ENCODE data around the gene CABLES2. TPM values are rescaled to one million over a fixed set of nuclear protein-coding genes. Genes with fewer than 3 reads are reported as not detected.

Gene CABLES2
- total RNA-seq, 1 donor from 2014 or later, result 8.1 TPM

- H3K36me3 Mint-ChIP-seq, result no peaks in the 10 kb centered on the region
- Histone ChIP-seq H3K4me1 (peaks cover 24% of the 10 kb centered on the region), H3K4me2 (no peak overlapping the region), H2AFZ (replicated peaks) (no peak overlapping the region), H4K20me1 (ENCODE audit: low read depth) (no peaks in the 10 kb centered on the region), H3F3A (ENCODE audit: low read depth) (no peaks in the 10 kb centered on the region), H3K27ac (no peak overlapping the region), H3K36me3 (no peaks in the 10 kb centered on the region), H3K27me3 (no peaks in the 10 kb centered on the region), H3K4me3 (no peak overlapping the region), H3K9me3 (ENCODE audit: low read depth) (no peaks in the 10 kb centered on the region), H3K9ac (no peak overlapping the region), H3K79me2 (ENCODE audit: low read depth) (no peaks in the 10 kb centered on the region)
- H3K4me1 Mint-ChIP-seq, result peaks cover 26% of the 10 kb centered on the region
- TF ChIP-seq EZH2 (IDR thresholded peaks at IDR 0.05) (no peak), EZH2phosphoT487 (IDR thresholded peaks at IDR 0.05) (no peak), CTCF (IDR thresholded peaks at IDR 0.05) (no peak)
- H3K9me3 Mint-ChIP-seq, result no peaks in the 10 kb centered on the region
- no peak for DNase-seq (ENCODE audit: low spot score)
- H3K27me3 Mint-ChIP-seq (ENCODE audit: insufficient read depth, low read depth), result peaks cover 10% of the 10 kb centered on the region
- no peak overlapping the region for H3K27ac Mint-ChIP-seq
- no peak overlapping the region for H3K4me3 Mint-ChIP-seq
These were observed 46.2 kb upstream of the CABLES2 start for GRCh38 chr20:62453186-62453808.

GRCh38 chr20:62452475-62453095 lies 45.5 kb upstream of the CABLES2 start:
- H3K27ac ChIP-seq, result no peak overlapping the region
- H3K27me3 ChIP-seq, result no peaks in the 10 kb centered on the region
- no peak for TF ChIP-seq CTCF (IDR thresholded peaks at IDR 0.05)
- no peak for TF ChIP-seq EZH2phosphoT487 (IDR thresholded peaks at IDR 0.05)
- TF ChIP-seq EZH2 (IDR thresholded peaks at IDR 0.05), result no peak
- H3K27me3 Mint-ChIP-seq (ENCODE audit: insufficient read depth, low read depth), result peaks cover 13% of the 10 kb centered on the region
- H3K4me2 ChIP-seq, result no peak overlapping the region
- peaks cover 32% of the 10 kb centered on the region for H3K4me1 Mint-ChIP-seq
- DNase-seq (ENCODE audit: low spot score), result no peak
- H3K4me1 ChIP-seq, result peaks cover 25% of the 10 kb centered on the region
- no peaks in the 10 kb centered on the region for H3K9me3 ChIP-seq (ENCODE audit: low read depth)
- H3K27ac Mint-ChIP-seq, result no peak overlapping the region
- H3K79me2 ChIP-seq (ENCODE audit: low read depth), result no peaks in the 10 kb centered on the region
- H3K36me3 ChIP-seq, result no peaks in the 10 kb centered on the region
- H3K36me3 Mint-ChIP-seq, result no peaks in the 10 kb centered on the region
- no peak overlapping the region for H3K9ac ChIP-seq
- no peak overlapping the region for H3K4me3 Mint-ChIP-seq
- H3K9me3 Mint-ChIP-seq, result no peaks in the 10 kb centered on the region
- no peaks in the 10 kb centered on the region for H4K20me1 ChIP-seq (ENCODE audit: low read depth)
- no peaks in the 10 kb centered on the region for H3F3A ChIP-seq (ENCODE audit: low read depth)
- no peak overlapping the region for H3K4me3 ChIP-seq
- H2AFZ ChIP-seq (replicated peaks), result no peak overlapping the region

GRCh38 chr20:62451970-62452369 lies 44.9 kb upstream of the CABLES2 start:
- TF ChIP-seq EZH2 (IDR thresholded peaks at IDR 0.05) (no peak), EZH2phosphoT487 (IDR thresholded peaks at IDR 0.05) (no peak), CTCF (IDR thresholded peaks at IDR 0.05) (no peak)
- peaks cover 25% of the 10 kb centered on the region for H3K4me1 ChIP-seq
- H3K79me2 ChIP-seq (ENCODE audit: low read depth), result no peaks in the 10 kb centered on the region
- H3K27ac Mint-ChIP-seq, result no peak overlapping the region
- no peak overlapping the region for H3K4me2 ChIP-seq
- H3K4me1 Mint-ChIP-seq, result peaks cover 34% of the 10 kb centered on the region
- H3K27me3 ChIP-seq, result no peaks in the 10 kb centered on the region
- no peaks in the 10 kb centered on the region for H3K36me3 ChIP-seq
- H4K20me1 ChIP-seq (ENCODE audit: low read depth), result no peaks in the 10 kb centered on the region
- no peaks in the 10 kb centered on the region for H3F3A ChIP-seq (ENCODE audit: low read depth)
- H3K4me3 Mint-ChIP-seq, result no peak overlapping the region
- no peaks in the 10 kb centered on the region for H3K9me3 ChIP-seq (ENCODE audit: low read depth)
- H3K4me3 ChIP-seq, result no peak overlapping the region
- H3K9me3 Mint-ChIP-seq, result no peaks in the 10 kb centered on the region
- no peak overlapping the region for H3K27ac ChIP-seq
- DNase-seq (ENCODE audit: low spot score), result no peak
- H3K27me3 Mint-ChIP-seq (ENCODE audit: insufficient read depth, low read depth), result peaks cover 15% of the 10 kb centered on the region
- no peaks in the 10 kb centered on the region for H3K36me3 Mint-ChIP-seq
- no peak overlapping the region for H3K9ac ChIP-seq
- no peak overlapping the region for H2AFZ ChIP-seq (replicated peaks)
